Upper lobe of left lung (tissue), 4 donors: ENCODE results near the gene CA4.

ENCODE experiments used
- EP300 ChIP-seq, 4 donors: sonication (generic); formaldehyde crosslinking; IDR thresholded peaks; one replicate each; pipeline ENCODE4 v1.5.1; 2017; ENCODE audit warnings: antibody characterized with exemption in 4 of 4, control low read depth in 2 of 4
- POLR2A ChIP-seq, 4 donors: fragments of 450-650 bp; IDR thresholded peaks; one replicate each; pipeline ENCODE4 v1.5.1; 2016 to 2017; ENCODE audit warnings: antibody characterized with exemption in 4 of 4, mild to moderate bottlenecking in 2 of 4
- POLR2AphosphoS5 ChIP-seq, 2 donors: sonication (generic); formaldehyde crosslinking; IDR thresholded peaks; one replicate each; pipeline ENCODE4 v1.5.1; 2017; ENCODE audit warnings: antibody characterized with exemption in 2 of 2
- TF ChIP-seq, protein P1 (sequence below), 6 experiments: fragments of 450-650 bp in 4 of 6; fragments of 200-600 bp in 2 of 6; sonication (generic) in 2 of 6; IDR thresholded peaks; one replicate each; pipeline ENCODE4 v1.5.1; 2016 to 2019; ENCODE audit warnings: antibody characterized with exemption in 6 of 6

DNA sequence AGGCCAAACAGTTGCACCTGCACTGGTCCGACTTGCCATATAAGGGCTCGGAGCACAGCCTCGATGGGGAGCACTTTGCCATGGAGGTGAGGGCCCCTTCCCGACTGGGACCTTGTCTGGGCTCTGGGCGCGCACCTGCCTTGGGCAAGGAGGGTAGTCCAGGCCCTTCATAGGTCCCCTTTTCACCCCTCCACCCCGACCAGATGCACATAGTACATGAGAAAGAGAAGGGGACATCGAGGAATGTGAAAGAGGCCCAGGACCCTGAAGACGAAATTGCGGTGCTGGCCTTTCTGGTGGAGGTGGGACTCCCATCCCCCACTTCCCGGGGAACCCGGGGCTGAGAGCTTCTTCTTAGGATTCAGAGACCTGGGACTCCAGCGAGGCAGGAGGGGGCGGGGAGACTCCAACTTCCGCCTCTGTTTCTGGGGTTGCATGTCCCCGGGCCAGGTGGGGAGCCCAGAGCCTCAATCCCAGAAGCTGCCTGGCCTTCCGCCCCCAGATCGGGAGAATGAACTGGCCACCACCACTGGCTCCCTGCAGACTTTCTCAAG lies 7.8 kb downstream of the CA4 start:
- TF ChIP-seq, protein P1, sequence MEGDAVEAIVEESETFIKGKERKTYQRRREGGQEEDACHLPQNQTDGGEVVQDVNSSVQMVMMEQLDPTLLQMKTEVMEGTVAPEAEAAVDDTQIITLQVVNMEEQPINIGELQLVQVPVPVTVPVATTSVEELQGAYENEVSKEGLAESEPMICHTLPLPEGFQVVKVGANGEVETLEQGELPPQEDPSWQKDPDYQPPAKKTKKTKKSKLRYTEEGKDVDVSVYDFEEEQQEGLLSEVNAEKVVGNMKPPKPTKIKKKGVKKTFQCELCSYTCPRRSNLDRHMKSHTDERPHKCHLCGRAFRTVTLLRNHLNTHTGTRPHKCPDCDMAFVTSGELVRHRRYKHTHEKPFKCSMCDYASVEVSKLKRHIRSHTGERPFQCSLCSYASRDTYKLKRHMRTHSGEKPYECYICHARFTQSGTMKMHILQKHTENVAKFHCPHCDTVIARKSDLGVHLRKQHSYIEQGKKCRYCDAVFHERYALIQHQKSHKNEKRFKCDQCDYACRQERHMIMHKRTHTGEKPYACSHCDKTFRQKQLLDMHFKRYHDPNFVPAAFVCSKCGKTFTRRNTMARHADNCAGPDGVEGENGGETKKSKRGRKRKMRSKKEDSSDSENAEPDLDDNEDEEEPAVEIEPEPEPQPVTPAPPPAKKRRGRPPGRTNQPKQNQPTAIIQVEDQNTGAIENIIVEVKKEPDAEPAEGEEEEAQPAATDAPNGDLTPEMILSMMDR (IDR thresholded peaks at IDR 0.05) = no peak
- TF ChIP-seq POLR2A (IDR thresholded peaks at IDR 0.05) (no peak), POLR2AphosphoS5 (IDR thresholded peaks at IDR 0.05) (no peak), EP300 (IDR thresholded peaks at IDR 0.05) (no peak)
